Measurements from ENCODE around the gene CYBRD1. TPM values are rescaled to one million over a fixed set of nuclear protein-coding genes. Genes with fewer than 3 reads are reported as not detected.

The CYBRD1 gene
- total RNA-seq, 5 donors from 2014 or later (not counting 1 experiment from before 2014, with no cell fraction given): 0.23 to 1.8 (median 1.0) TPM

GRCh38 chr2:171541202-171541887 lies 19.1 kb downstream of the CYBRD1 start:
- no peaks in the 10 kb centered on the region for H3K36me3 Mint-ChIP-seq
- Histone ChIP-seq H3K9me3 (no peaks in the 10 kb centered on the region), H3K36me3 (ENCODE audit: control insufficient read depth in 2 of 2, extremely low read depth in 1 of 2, insufficient read depth in 1 of 2, low read length in 1 of 2) (no peaks in the 10 kb centered on the region), H3K27me3 (replicated peaks in 1 of 2; ENCODE audit: control insufficient read depth in 2 of 2, extremely low read depth in 1 of 2, insufficient read depth in 2 of 2, low read length in 1 of 2) (peaks cover 0 to 6% of the 10 kb centered on the region in 2 experiments), H3K27ac (ENCODE audit: low read length) (no peak overlapping the region), H3K4me3 (ENCODE audit: control insufficient read depth in 1 of 2, extremely low read depth in 1 of 2, low read length in 1 of 2) (no peak overlapping the region), H3K4me1 (ENCODE audit: control insufficient read depth in 1 of 2, extremely low read depth in 1 of 2, insufficient read depth in 2 of 2, low read length in 2 of 2) (no peaks in the 10 kb centered on the region)
- no peaks in the 10 kb centered on the region for H3K4me1 Mint-ChIP-seq
- ATAC-seq (replicated peaks in 1 of 4): no peak
- 97% methylated on average over 3 of the region's 6 CpGs for WGBS (ENCODE audit: insufficient coverage)
- no peak overlapping the region for H3K27ac Mint-ChIP-seq
- H3K9me3 Mint-ChIP-seq: no peaks in the 10 kb centered on the region
- ChIA-PET CTCF (no interaction called here), POLR2A (no interaction called here)
- no peak for DNase-seq
- H3K4me3 Mint-ChIP-seq: no peak overlapping the region
- H3K27me3 Mint-ChIP-seq: peaks cover 12 to 24% of the 10 kb centered on the region in 2 donors

- no CpG with 5 or more reads among the region's 1 CpG for WGBS (ENCODE audit: insufficient coverage)
- H3K4me3 Mint-ChIP-seq: no peak overlapping the region
- no peak overlapping the region for H3K27ac Mint-ChIP-seq
Observed at GRCh38 chr2:171545086-171545485, 22.8 kb downstream of the CYBRD1 start.

GRCh38 chr2:171547256-171547655 lies 25.0 kb downstream of the CYBRD1 start:
- Mint-ChIP-seq H3K36me3 (no peaks in the 10 kb centered on the region), H3K27ac (no peak overlapping the region), H3K4me1 (no peaks in the 10 kb centered on the region), H3K27me3 (peaks cover 5 to 8% of the 10 kb centered on the region in 2 donors), H3K4me3 (no peak overlapping the region), H3K9me3 (no peaks in the 10 kb centered on the region)
- no peaks in the 10 kb centered on the region for H3K36me3 ChIP-seq (ENCODE audit: control insufficient read depth in 2 of 2, extremely low read depth in 1 of 2, insufficient read depth in 1 of 2, low read length in 1 of 2)
- no peak for ATAC-seq (replicated peaks in 1 of 4)
- CTCF ChIA-PET: interaction anchor here in 1 of 2 donors (0.7 kb wide), 2 partner anchors 560 to 1561 kb away, joined by 5 read pairs; no protein-coding TSS in a partner anchor
- no peak for DNase-seq
- H3K9me3 ChIP-seq: no peaks in the 10 kb centered on the region
- POLR2A ChIA-PET: interaction anchor here in 1 of 2 donors (0.5 kb wide), 1 partner anchor 474 kb away, joined by 4 read pairs; no protein-coding TSS in a partner anchor
- no peak overlapping the region for H3K4me3 ChIP-seq (ENCODE audit: control insufficient read depth in 1 of 2, extremely low read depth in 1 of 2, low read length in 1 of 2)
- H3K27me3 ChIP-seq (replicated peaks in 1 of 2; ENCODE audit: control insufficient read depth in 2 of 2, extremely low read depth in 1 of 2, insufficient read depth in 2 of 2, low read length in 1 of 2): peaks cover 0 to 3% of the 10 kb centered on the region in 2 experiments
- H3K4me1 ChIP-seq (ENCODE audit: control insufficient read depth in 1 of 2, extremely low read depth in 1 of 2, insufficient read depth in 2 of 2, low read length in 2 of 2): no peaks in the 10 kb centered on the region
- no peak overlapping the region for H3K27ac ChIP-seq (ENCODE audit: low read length)

More at GRCh38 chr2:171545086-171545485, 22.8 kb downstream of the CYBRD1 start:
- Histone ChIP-seq H3K4me1 (ENCODE audit: control insufficient read depth in 1 of 2, extremely low read depth in 1 of 2, insufficient read depth in 2 of 2, low read length in 2 of 2) (no peaks in the 10 kb centered on the region), H3K9me3 (no peaks in the 10 kb centered on the region), H3K4me3 (ENCODE audit: control insufficient read depth in 1 of 2, extremely low read depth in 1 of 2, low read length in 1 of 2) (no peak overlapping the region), H3K27ac (ENCODE audit: low read length) (no peak overlapping the region), H3K27me3 (replicated peaks in 1 of 2; ENCODE audit: control insufficient read depth in 2 of 2, extremely low read depth in 1 of 2, insufficient read depth in 2 of 2, low read length in 1 of 2) (peaks cover 0 to 3% of the 10 kb centered on the region in 2 experiments), H3K36me3 (ENCODE audit: control insufficient read depth in 2 of 2, extremely low read depth in 1 of 2, insufficient read depth in 1 of 2, low read length in 1 of 2) (no peaks in the 10 kb centered on the region)
- Mint-ChIP-seq H3K9me3 (no peaks in the 10 kb centered on the region), H3K36me3 (no peaks in the 10 kb centered on the region), H3K27me3 (peaks cover 13 to 14% of the 10 kb centered on the region in 2 donors), H3K4me1 (no peaks in the 10 kb centered on the region)
- no peak for ATAC-seq (replicated peaks in 1 of 4)
- DNase-seq: no peak
- ChIA-PET POLR2A (no interaction called here), CTCF (interaction anchor here in 1 of 2 donors (0.5 to 0.7 kb wide), 2 partner anchors 1381 to 1386 kb away, joined by 3 to 6 read pairs; no protein-coding TSS in a partner anchor)

- Mint-ChIP-seq H3K36me3 (no peaks in the 10 kb centered on the region), H3K4me1 (no peaks in the 10 kb centered on the region), H3K27ac (no peak overlapping the region), H3K4me3 (no peak overlapping the region), H3K9me3 (no peaks in the 10 kb centered on the region), H3K27me3 (peaks cover 5 to 13% of the 10 kb centered on the region in 2 donors)
- Histone ChIP-seq H3K4me3 (ENCODE audit: control insufficient read depth in 1 of 2, extremely low read depth in 1 of 2, low read length in 1 of 2) (no peak overlapping the region), H3K36me3 (ENCODE audit: control insufficient read depth in 2 of 2, extremely low read depth in 1 of 2, insufficient read depth in 1 of 2, low read length in 1 of 2) (no peaks in the 10 kb centered on the region), H3K27me3 (replicated peaks in 1 of 2; ENCODE audit: control insufficient read depth in 2 of 2, extremely low read depth in 1 of 2, insufficient read depth in 2 of 2, low read length in 1 of 2) (peaks cover 0 to 3% of the 10 kb centered on the region in 2 experiments), H3K9me3 (no peaks in the 10 kb centered on the region), H3K27ac (ENCODE audit: low read length) (no peak overlapping the region), H3K4me1 (ENCODE audit: control insufficient read depth in 1 of 2, extremely low read depth in 1 of 2, insufficient read depth in 2 of 2, low read length in 2 of 2) (no peaks in the 10 kb centered on the region)
- CTCF ChIA-PET: interaction anchor here in 1 of 2 donors (0.5 to 0.7 kb wide), 4 partner anchors 18 to 1560 kb away, joined by 3 to 15 read pairs (median 5); no protein-coding TSS in a partner anchor
- no peak for DNase-seq
- no CpG with 5 or more reads among the region's 2 CpGs for WGBS (ENCODE audit: insufficient coverage)
- POLR2A ChIA-PET: no interaction called here
- ATAC-seq (replicated peaks in 1 of 4): no peak
Observed at GRCh38 chr2:171547720-171548119, 25.4 kb downstream of the CYBRD1 start.

- Histone ChIP-seq H3K9me3 (no peaks in the 10 kb centered on the region), H3K4me1 (ENCODE audit: control insufficient read depth in 1 of 2, extremely low read depth in 1 of 2, insufficient read depth in 2 of 2, low read length in 2 of 2) (no peaks in the 10 kb centered on the region), H3K36me3 (ENCODE audit: control insufficient read depth in 2 of 2, extremely low read depth in 1 of 2, insufficient read depth in 1 of 2, low read length in 1 of 2) (no peaks in the 10 kb centered on the region), H3K27ac (ENCODE audit: low read length) (no peak overlapping the region), H3K27me3 (replicated peaks in 1 of 2; ENCODE audit: control insufficient read depth in 2 of 2, extremely low read depth in 1 of 2, insufficient read depth in 2 of 2, low read length in 1 of 2) (peaks cover 0 to 5% of the 10 kb centered on the region in 2 experiments), H3K4me3 (ENCODE audit: control insufficient read depth in 1 of 2, extremely low read depth in 1 of 2, low read length in 1 of 2) (no peak overlapping the region)
- CTCF ChIA-PET: no interaction called here
- Mint-ChIP-seq H3K9me3 (no peaks in the 10 kb centered on the region), H3K4me1 (no peaks in the 10 kb centered on the region), H3K27ac (no peak overlapping the region), H3K4me3 (no peak overlapping the region), H3K36me3 (no peaks in the 10 kb centered on the region), H3K27me3 (peaks cover 4 to 13% of the 10 kb centered on the region in 2 donors)
- POLR2A ChIA-PET: no interaction called here
- ATAC-seq (replicated peaks in 1 of 4) (no peak), DNase-seq (no peak)
Observed at GRCh38 chr2:171550613-171551012, 28.3 kb downstream of the CYBRD1 start.

- CTCF ChIA-PET: no interaction called here
- Mint-ChIP-seq H3K4me1 (no peaks in the 10 kb centered on the region), H3K27ac (no peak overlapping the region), H3K9me3 (no peaks in the 10 kb centered on the region), H3K4me3 (no peak overlapping the region), H3K27me3 (peaks cover 0 to 9% of the 10 kb centered on the region in 2 donors), H3K36me3 (no peaks in the 10 kb centered on the region)
- peaks cover 0 to 5% of the 10 kb centered on the region in 2 experiments for H3K27me3 ChIP-seq (replicated peaks in 1 of 2; ENCODE audit: control insufficient read depth in 2 of 2, extremely low read depth in 1 of 2, insufficient read depth in 2 of 2, low read length in 1 of 2)
- ATAC-seq (replicated peaks in 1 of 4): no peak
- no peaks in the 10 kb centered on the region for H3K4me1 ChIP-seq (ENCODE audit: control insufficient read depth in 1 of 2, extremely low read depth in 1 of 2, insufficient read depth in 2 of 2, low read length in 2 of 2)
- H3K9me3 ChIP-seq: no peaks in the 10 kb centered on the region
- POLR2A ChIA-PET: no interaction called here
- no peak for DNase-seq
- H3K4me3 ChIP-seq (ENCODE audit: control insufficient read depth in 1 of 2, extremely low read depth in 1 of 2, low read length in 1 of 2): no peak overlapping the region
- no peaks in the 10 kb centered on the region for H3K36me3 ChIP-seq (ENCODE audit: control insufficient read depth in 2 of 2, extremely low read depth in 1 of 2, insufficient read depth in 1 of 2, low read length in 1 of 2)
- no peak overlapping the region for H3K27ac ChIP-seq (ENCODE audit: low read length)
Observed at GRCh38 chr2:171551836-171552235, 29.6 kb downstream of the CYBRD1 start.
